Measurements from ENCODE around the gene NFIX. TPM values are rescaled to one million over a fixed set of nuclear protein-coding genes. Genes with fewer than 3 reads are reported as not detected.

The NFIX gene
- total and polyA plus RNA-seq, 2 of the 13 experiments (the other 11 are each of a cell fraction or from before 2014, with no cell fraction given): 3.4 to 5.4 TPM

GRCh38 chr19:13014101-13014920 is 19.0 kb downstream of the NFIX start:
- intact Hi-C loops (cut with micrococcal nuclease; ENCODE audit: unreplicated experiment): no loop called here
- no peak for FAIRE-seq
- TF ChIP-seq SKIL (CRISPR knock-in tag; IDR thresholded peaks at IDR 0.05; ENCODE audit: borderline replicate concordance): no peak
- TF ChIP-seq ETV5 (CRISPR knock-in tag; IDR thresholded peaks at IDR 0.05; ENCODE audit: borderline replicate concordance): no peak
- no peak for TF ChIP-seq TAF15 (IDR thresholded peaks at IDR 0.05; ENCODE audit: low read depth, low read length, poor library complexity, severe bottlenecking)
- TF ChIP-seq ZNF562 (CRISPR knock-in tag; IDR thresholded peaks at IDR 0.05; ENCODE audit: borderline replicate concordance): no peak
- no peak for TF ChIP-seq PAX8 (CRISPR knock-in tag; IDR thresholded peaks at IDR 0.05; ENCODE audit: borderline replicate concordance)
- no peak for TF ChIP-seq ZNF382 (CRISPR knock-in tag; IDR thresholded peaks at IDR 0.05; ENCODE audit: borderline replicate concordance)
- TF ChIP-seq SRY (CRISPR knock-in tag; IDR thresholded peaks at IDR 0.05): no peak
- TF ChIP-seq, protein P1, sequence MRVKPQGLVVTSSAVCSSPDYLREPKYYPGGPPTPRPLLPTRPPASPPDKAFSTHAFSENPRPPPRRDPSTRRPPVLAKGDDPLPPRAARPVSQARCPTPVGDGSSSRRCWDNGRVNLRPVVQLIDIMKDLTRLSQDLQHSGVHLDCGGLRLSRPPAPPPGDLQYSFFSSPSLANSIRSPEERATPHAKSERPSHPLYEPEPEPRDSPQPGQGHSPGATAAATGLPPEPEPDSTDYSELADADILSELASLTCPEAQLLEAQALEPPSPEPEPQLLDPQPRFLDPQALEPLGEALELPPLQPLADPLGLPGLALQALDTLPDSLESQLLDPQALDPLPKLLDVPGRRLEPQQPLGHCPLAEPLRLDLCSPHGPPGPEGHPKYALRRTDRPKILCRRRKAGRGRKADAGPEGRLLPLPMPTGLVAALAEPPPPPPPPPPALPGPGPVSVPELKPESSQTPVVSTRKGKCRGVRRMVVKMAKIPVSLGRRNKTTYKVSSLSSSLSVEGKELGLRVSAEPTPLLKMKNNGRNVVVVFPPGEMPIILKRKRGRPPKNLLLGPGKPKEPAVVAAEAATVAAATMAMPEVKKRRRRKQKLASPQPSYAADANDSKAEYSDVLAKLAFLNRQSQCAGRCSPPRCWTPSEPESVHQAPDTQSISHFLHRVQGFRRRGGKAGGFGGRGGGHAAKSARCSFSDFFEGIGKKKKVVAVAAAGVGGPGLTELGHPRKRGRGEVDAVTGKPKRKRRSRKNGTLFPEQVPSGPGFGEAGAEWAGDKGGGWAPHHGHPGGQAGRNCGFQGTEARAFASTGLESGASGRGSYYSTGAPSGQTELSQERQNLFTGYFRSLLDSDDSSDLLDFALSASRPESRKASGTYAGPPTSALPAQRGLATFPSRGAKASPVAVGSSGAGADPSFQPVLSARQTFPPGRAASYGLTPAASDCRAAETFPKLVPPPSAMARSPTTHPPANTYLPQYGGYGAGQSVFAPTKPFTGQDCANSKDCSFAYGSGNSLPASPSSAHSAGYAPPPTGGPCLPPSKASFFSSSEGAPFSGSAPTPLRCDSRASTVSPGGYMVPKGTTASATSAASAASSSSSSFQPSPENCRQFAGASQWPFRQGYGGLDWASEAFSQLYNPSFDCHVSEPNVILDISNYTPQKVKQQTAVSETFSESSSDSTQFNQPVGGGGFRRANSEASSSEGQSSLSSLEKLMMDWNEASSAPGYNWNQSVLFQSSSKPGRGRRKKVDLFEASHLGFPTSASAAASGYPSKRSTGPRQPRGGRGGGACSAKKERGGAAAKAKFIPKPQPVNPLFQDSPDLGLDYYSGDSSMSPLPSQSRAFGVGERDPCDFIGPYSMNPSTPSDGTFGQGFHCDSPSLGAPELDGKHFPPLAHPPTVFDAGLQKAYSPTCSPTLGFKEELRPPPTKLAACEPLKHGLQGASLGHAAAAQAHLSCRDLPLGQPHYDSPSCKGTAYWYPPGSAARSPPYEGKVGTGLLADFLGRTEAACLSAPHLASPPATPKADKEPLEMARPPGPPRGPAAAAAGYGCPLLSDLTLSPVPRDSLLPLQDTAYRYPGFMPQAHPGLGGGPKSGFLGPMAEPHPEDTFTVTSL (CRISPR knock-in tag; IDR thresholded peaks at IDR 0.05; ENCODE audit: borderline replicate concordance): no peak
- no peak for TF ChIP-seq ZNF264 (CRISPR knock-in tag; IDR thresholded peaks at IDR 0.05)
- TF ChIP-seq, protein P2, sequence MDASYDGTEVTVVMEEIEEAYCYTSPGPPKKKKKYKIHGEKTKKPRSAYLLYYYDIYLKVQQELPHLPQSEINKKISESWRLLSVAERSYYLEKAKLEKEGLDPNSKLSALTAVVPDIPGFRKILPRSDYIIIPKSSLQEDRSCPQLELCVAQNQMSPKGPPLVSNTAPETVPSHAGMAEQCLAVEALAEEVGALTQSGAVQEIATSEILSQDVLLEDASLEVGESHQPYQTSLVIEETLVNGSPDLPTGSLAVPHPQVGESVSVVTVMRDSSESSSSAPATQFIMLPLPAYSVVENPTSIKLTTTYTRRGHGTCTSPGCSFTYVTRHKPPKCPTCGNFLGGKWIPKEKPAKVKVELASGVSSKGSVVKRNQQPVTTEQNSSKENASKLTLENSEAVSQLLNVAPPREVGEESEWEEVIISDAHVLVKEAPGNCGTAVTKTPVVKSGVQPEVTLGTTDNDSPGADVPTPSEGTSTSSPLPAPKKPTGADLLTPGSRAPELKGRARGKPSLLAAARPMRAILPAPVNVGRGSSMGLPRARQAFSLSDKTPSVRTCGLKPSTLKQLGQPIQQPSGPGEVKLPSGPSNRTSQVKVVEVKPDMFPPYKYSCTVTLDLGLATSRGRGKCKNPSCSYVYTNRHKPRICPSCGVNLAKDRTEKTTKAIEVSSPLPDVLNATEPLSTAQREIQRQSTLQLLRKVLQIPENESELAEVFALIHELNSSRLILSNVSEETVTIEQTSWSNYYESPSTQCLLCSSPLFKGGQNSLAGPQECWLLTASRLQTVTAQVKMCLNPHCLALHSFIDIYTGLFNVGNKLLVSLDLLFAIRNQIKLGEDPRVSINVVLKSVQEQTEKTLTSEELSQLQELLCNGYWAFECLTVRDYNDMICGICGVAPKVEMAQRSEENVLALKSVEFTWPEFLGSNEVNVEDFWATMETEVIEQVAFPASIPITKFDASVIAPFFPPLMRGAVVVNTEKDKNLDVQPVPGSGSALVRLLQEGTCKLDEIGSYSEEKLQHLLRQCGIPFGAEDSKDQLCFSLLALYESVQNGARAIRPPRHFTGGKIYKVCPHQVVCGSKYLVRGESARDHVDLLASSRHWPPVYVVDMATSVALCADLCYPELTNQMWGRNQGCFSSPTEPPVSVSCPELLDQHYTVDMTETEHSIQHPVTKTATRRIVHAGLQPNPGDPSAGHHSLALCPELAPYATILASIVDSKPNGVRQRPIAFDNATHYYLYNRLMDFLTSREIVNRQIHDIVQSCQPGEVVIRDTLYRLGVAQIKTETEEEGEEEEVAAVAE (CRISPR knock-in tag; IDR thresholded peaks at IDR 0.05; ENCODE audit: borderline replicate concordance): no peak

More at GRCh38 chr19:13014101-13014920, 19.0 kb downstream of the NFIX start:
- Histone ChIP-seq H2AFZ (ENCODE audit: low read length) (no peak overlapping the region), H3K27me3 (ENCODE audit: control insufficient read depth in 1 of 2, insufficient read depth in 2 of 2, low read length in 2 of 2) (no peaks in the 10 kb centered on the region), H3K9me3 (ENCODE audit: low read length) (no peaks in the 10 kb centered on the region), H3K4me3 (replicated peaks in 1 of 3; ENCODE audit: insufficient read depth in 1 of 3, low read depth in 2 of 3, low read length in 3 of 3) (no peak overlapping the region), H4K20me1 (ENCODE audit: insufficient read depth, low read length) (no peaks in the 10 kb centered on the region), H3K27ac (ENCODE audit: extremely low read length, insufficient read depth, low read length) (peak overlapping the region; percentile 39), H3K9ac (ENCODE audit: insufficient read depth, low read depth, low read length) (no peak overlapping the region), H3K4me2 (ENCODE audit: low read depth, low read length) (no peak overlapping the region), H3K36me3 (replicated peaks in 1 of 2; ENCODE audit: control insufficient read depth in 1 of 2, insufficient read depth in 2 of 2, low read length in 2 of 2) (peaks cover 0 to 2% of the 10 kb centered on the region in 2 experiments; a peak in 1 of 5 replicates), H3K79me2 (ENCODE audit: insufficient read depth, low read length) (peaks cover 39% of the 10 kb centered on the region), H3K4me1 (ENCODE audit: insufficient read depth, low read length) (peaks cover 31% of the 10 kb centered on the region)
- BruUV-seq (replicated peaks): no TSS peak
- in situ Hi-C loops (cut with HindIII; ENCODE audit: extremely low pct_ligation_motif_present, low pct_unique_long_range_greater_than_20kb): no loop called here
- DNase-seq (ENCODE audit: low spot score): no peak
- WGBS (ENCODE audit: low lambda C conversion rate): 96% methylated on average over 35 of the region's 35 CpGs
- ChIA-PET POLR2A (interaction anchor here (1.1 to 2.6 kb wide), 7 partner anchors 8 to 41 kb away, joined by 4 to 21 read pairs (median 12); no protein-coding TSS in a partner anchor), CTCF (ENCODE audit: low intra/inter-chr PET ratio, low total read pairs) (no interaction called here)
- ATAC-seq: no peak
